HG02885 (cell line): ENCODE data around the gene SPAG17.

ENCODE experiments used
- ATAC-seq: cut with Tn5 transposase; IDR thresholded peaks from one replicate; pipeline ENCODE4 v1.9.1; 2021; ENCODE audit warnings: mild to moderate bottlenecking; ENCODE audit not compliant: unreplicated experiment, poor library complexity

SPAG17 gene

GRCh38 chr1:118008011-118008410, 177.0 kb downstream of the SPAG17 start:
- no peak for ATAC-seq

DNA sequence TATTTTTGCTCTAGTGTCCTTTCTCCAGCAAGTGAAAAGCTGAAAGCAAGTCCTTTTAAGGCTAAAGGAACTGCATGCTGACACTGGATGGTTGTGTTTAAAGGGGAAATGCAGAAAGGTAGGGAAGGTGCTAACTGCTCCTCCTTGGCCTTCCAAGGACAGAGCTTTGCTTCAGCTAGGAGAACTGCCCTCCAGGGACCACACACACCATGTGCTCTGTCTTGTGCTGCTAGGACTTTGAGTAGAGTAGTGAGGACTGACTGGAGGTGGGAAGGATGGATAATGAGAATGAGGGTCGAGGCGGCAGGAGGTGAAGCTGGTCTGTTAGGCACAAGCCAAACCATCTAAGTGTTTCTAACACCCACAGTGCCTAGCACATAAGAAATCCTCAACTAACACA, 177.6 kb downstream of the SPAG17 start:
- ATAC-seq = no peak

- no peak for ATAC-seq
Measured at GRCh38 chr1:118004312-118004711, 180.7 kb downstream of the SPAG17 start.

DNA sequence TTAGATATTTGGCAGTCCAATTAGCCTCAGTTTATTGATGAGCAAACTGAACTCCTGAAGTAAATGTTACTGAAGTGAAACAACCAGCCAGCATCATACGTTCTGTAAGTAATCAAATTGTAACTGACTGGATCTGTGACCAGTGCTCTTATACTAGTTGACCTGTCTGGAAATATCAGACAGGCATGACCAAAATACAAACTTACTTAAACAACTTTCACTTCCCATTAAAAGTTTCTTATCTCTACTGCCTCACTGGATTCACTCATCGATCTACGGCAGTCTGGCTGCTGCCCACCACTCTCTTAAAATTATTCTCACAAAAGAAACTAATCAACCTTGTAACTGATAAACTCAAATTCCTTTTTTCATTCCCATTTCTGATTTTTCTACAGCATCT, 199.1 kb downstream of the SPAG17 start:
- peak; percentile 88 for ATAC-seq

DNA sequence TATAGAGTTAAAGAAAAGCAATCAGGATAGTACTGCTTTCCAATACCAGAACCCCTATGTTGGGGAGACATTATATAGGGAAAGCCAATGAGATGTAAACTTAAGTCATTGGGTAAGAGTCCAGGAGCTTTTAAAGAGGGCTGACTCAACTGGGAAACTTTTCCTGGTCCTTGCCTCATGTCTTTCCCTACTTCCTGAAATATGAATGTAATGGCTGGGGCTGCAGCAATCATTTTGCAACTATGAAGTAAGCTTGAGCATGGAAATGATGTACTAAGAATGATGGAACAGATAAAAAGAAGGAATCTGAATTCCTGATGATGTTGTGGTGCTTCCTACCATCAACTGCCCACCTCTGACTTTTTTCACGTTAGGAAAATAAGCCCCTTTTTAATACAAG, 199.8 kb downstream of the SPAG17 start:
- no peak for ATAC-seq

- ATAC-seq = no peak
Measured at GRCh38 chr1:117981455-117982192, 203.4 kb downstream of the SPAG17 start.

GRCh38 chr1:117976381-117976780, 208.6 kb downstream of the SPAG17 start:
- ATAC-seq = no peak

DNA sequence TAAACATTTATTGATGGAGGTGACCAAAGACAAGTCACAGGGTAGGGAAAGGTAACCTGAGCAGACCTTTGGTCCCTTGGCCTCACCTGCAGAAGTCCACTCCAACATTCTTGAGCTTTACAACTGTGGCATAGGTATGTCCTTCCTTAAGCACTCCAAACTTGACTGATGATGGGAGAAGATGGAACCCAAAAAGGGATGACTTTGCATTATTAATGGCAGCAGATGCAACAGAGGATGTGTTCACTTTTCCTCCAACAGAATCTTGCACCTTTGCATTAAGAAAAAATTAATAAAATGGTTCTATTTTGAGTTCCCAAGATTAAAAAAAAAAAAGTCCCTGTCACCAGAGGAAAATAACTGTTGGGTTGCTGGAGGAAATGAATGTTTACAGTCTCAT, 213.3 kb downstream of the SPAG17 start:
- ATAC-seq = no peak

DNA sequence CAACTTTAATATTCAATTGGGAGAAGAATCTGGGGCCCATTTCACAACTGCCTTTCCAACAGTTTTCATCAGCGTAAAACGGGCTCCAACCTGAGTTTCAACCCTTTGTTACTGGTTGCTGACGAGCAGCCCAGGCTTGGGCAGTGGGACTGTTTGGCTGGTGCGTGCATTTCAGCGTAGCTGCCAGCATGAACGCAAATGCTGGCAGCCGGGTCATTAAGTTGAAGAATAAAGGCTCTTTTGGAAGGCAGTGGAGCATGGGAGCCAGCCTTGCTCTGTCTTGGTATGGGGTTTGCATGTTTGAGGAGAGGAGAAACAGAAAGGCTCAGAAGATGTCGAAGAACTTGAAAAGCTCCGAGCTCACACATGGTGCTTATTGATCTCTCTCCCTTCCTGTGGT, 214.8 kb downstream of the SPAG17 start:
- no peak for ATAC-seq

DNA sequence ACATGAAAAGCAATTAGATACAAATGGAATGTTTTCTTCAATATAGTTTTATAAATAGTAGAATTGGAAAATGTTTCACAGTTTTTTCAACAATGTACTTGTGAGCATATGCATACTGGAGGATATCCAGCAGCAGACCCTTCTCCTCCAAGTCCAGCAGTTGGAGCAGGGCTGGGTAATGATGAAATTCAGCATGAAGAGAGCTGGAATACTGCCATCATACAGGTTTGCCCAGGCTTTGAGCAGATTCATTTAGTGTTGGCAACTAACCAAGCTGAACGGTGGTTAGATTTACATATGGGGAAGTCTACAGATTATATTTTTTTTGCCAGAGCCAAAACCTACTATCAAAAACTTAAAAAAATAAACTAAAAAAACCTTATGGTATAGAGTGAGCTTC, 217.1 kb downstream of the SPAG17 start:
- no peak for ATAC-seq

- ATAC-seq = no peak
Measured at GRCh38 chr1:117967477-117967876, 217.6 kb downstream of the SPAG17 start.

DNA sequence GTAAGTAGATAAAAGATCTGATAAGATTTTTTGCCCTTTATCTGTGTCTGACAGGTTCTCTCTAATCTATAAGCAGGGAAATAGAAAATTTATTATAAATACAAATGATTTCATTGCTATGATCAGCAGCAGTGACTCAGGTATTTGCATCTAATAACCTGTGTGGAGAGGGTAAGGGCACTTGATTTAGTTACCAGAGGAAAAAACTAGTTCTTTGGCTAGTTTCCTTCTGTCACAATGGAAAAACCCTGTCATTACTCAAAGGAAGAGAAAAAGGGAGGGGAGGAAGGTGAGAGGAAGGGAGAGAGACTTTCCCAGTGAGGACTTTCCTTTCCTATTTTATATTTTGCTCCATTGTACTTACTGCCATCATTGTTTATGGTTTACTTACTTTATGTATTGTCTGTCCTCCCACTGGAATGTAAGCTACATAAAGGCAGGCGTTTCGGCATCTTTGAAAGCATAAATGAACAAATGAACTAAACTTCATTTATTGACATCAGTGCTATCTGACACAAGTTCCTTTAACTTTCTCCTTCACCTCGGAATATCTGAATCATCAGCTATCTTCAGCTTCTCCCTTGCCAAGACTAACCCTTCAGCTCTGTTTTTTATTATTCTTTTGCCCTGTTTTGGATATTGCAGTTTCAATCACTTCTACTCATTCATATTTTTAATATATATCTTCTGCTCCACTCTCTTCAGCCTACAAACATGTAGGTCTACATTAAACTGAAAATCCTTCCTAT, 220.6 kb downstream of the SPAG17 start:
- ATAC-seq = no peak

GRCh38 chr1:117959364-117959763, 225.7 kb downstream of the SPAG17 start:
- ATAC-seq = no peak

DNA sequence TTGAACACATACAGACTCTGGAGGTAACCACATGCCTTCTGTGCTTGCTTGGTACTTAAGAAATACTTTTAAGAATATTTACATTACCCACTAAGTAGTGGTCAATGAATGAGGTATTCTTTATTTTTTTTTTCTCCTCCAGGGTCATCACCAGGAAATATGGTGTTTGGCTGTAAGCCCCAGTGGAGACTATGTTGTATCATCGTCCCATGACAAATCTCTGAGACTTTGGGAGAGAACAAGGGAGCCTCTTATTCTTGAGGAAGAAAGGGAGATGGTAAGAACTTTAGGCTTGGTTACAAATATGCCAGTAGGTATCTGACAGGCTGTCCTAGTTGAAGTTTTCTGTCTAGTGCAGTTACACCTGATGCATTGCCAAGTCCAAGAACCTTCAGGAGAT, 232.6 kb downstream of the SPAG17 start:
- no peak for ATAC-seq

GRCh38 chr1:117942293-117942692, 242.7 kb downstream of the SPAG17 start:
- no peak for ATAC-seq

DNA sequence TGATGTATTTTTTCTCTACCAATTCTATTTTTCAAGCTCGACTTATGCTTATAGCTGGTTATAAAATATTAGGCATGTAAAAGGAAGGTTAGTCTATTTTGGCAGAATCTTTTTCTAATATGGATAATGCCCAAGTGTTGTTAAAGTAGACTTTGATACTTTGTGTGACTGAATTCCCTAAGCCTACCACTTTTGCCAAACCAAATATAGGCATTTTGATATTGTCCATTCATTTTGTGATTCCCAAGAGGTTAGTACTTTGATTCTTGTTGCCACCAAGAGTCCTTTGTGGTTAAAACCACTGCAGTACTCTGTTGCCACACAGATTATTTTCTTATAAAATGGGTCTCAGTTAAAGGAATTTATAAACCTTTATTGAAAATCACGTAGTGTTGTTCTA, 251.3 kb downstream of the SPAG17 start:
- ATAC-seq = no peak

DNA sequence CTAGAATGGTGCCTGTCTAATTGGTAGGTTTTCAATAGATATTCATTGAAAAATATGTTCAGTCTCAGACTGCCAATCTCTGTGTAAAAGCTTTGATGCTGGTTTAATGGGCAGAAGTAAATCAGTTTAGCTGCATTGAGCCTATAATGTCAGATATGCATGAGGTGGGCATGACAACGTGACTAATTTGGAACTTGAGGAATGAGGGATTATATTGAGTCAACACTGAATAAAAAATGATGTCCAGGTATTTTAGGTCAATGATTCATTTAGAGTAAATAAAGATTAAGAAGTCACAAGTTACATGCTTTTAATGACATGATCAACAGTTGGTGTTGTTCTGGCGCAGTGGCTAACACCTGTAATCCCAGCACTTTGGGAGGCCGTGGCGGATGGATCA, 252.5 kb downstream of the SPAG17 start:
- no peak for ATAC-seq

DNA sequence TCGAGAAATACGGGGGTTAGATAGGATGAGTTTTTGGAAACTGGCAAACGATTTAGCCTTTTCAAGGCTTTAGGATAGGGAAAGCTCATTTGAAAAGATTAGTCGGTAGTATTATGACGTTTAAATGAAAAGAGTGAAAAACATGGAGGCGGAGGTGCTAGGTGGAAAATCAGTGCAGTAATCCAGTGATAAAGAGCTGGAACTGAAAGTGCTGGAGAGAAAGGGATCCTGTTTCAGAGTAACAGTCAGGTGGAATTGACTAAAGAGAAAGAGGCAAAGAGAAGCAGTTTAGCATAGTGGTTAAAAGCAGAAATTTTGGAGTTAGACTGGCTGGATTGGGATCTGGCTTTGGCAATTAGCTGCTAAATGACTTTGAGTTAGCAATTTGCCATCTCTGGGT, 254.5 kb downstream of the SPAG17 start:
- no peak for ATAC-seq

- peak; percentile 2 for ATAC-seq
Measured at GRCh38 chr1:117930173-117930447, 254.9 kb downstream of the SPAG17 start.

- ATAC-seq = peak; percentile 95
Measured at GRCh38 chr1:117929343-117930172, 255.5 kb downstream of the SPAG17 start, which contains the start of the genes GDAP2 and WDR3. Gene GDAP2, minus strand, starts transcription at chr1:117929621. Its CDS starts 9,264 bp downstream, at chr1:117920357. Gene WDR3, plus strand, starts transcription at chr1:117929739. Its CDS starts 3,581 bp downstream, at chr1:117933320.

DNA sequence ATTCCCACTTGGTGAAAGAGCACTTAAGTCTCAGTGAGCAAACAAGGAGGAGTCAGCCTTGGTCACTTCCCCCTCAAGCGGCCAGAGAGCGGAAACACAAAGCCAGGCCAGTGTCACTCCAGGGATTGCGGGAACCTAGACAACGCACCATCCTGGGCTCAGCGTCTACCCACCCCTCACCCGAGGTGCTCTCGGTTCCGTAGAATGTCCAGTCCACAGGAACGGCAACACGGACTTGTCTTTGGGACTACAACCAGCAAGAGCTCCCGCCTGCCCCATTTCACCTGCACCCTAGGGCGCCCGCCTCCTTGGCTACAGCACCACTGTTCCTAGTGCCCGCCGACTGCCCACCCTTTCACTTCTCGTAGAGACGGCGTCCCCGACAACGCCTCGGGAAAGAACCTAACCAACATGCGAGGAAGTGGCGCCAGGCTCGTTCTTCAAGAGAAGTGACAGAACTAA, 256.1 kb downstream of the SPAG17 start:
- peak; percentile 46 for ATAC-seq
